NCI-H748 treated with DMSO at 0.1 percent for 48 hours (cell line): ENCODE measurements around the gene PRKCZ.
"Not testable (repeated sequence)": the region's sequence is repeated elsewhere in the genome, so short reads cannot be mapped to it uniquely, and the experiment has no call there.

Experiments used
- DNase-seq: peaks from one replicate; lab custom pipeline; 2025; lab: John Stamatoyannopoulos, UW

PRKCZ gene

DNA sequence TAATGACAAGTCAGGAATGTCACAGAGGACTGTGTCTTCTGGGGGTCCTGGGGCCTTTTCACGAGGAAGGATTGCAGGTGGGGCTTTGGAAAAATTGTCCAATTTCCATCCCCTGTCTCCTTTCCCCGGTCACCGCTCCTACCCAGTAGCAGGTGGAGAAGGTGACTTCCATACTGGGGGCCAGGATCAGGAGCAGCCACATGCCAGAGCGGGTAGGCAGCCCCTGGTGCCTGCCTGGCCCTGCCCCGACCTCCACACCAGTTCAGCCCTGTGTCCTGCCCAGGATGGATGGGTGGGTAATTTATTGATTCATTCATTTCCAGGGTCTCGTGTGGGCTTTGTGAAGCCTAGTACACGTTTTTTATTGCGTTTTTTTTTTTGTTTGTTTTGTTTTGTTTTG lies 51.7 kb downstream of the PRKCZ start:
- DNase-seq = no peak

DNA sequence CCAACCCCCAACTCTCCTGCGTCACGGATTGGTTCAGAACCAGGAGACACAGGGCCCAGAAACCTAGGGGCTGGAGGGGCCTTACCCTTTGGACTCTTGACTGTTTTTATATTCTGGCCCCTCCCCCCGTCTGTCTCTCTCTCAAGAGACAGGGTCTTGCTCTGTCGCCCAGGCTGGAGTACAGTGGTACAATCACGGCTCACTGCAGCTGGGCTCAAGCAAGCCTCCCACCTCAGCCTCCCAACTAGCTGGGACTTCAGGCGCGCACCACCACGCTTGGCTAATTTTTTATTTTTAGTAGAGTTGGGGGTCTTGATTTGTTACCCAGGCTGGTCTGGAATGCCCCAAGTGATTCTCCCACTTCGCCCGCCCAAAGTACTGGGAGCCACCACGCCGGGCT lies 52.5 kb downstream of the PRKCZ start:
- no peak for DNase-seq

DNA sequence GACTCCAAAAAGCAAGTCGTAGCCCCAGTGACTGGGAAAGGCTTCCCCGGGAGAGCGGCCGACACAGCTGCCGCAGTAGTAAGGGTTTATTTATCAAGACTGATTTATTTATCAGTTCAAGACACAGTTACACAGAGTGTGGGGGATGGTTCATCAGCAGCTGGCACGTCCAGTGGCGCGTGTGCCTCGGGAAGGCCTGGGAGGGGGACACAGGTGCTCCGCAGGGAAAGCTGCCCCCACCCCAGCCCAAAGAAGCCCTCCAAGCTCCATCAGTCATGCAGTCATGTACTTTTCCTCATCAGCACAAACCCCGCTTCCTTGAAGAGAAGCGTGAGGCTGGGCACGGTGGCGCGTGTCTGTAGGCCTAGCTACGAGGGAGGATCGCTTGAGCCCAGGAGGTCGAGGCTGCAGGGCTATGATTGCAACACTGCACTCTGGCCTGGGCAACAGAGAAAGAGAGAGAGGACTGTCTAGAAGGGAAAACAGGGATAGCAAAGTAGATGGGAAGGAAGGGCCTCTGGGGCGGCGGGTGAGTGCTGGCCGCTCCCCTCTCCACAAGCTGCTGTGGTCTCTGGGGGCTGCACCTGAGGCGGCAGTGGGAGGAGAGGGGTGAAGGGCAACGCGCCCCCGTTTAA lies 53.2 kb downstream of the PRKCZ start:
- DNase-seq = no peak

DNA sequence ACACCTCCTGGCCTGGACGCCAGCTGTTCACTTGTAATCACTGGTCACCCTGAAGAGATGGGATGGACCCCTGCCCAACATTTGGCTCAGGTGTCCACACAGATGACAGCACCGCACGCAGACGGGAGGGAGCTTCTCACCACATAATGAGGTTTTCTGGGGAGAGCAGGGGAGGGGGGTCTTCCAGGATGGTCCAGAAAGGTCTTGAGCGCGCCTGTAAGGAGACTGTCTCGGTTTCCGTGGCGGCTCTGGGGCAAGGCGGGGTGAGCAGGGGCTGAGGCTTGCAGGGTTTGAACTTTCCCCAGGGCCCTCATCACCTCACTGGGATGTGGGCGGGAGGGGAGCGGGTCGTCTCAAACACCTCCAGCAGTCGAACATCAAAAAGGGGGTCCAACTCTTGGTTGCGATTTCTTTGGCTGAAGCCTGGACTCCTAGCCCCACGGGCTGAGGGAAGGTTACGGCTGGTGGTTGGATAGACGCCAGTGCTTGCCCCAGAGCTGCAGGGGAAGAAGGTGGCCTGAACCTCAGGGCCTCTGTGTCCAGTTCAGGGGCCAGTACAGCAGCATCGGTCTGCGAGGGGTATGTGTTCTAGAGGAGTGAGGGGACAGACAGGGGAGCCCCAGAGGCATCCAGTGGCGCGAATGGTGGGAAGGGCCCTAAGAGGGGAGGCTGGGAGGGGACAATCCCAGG lies 53.8 kb downstream of the PRKCZ start:
- DNase-seq = no peak

DNA sequence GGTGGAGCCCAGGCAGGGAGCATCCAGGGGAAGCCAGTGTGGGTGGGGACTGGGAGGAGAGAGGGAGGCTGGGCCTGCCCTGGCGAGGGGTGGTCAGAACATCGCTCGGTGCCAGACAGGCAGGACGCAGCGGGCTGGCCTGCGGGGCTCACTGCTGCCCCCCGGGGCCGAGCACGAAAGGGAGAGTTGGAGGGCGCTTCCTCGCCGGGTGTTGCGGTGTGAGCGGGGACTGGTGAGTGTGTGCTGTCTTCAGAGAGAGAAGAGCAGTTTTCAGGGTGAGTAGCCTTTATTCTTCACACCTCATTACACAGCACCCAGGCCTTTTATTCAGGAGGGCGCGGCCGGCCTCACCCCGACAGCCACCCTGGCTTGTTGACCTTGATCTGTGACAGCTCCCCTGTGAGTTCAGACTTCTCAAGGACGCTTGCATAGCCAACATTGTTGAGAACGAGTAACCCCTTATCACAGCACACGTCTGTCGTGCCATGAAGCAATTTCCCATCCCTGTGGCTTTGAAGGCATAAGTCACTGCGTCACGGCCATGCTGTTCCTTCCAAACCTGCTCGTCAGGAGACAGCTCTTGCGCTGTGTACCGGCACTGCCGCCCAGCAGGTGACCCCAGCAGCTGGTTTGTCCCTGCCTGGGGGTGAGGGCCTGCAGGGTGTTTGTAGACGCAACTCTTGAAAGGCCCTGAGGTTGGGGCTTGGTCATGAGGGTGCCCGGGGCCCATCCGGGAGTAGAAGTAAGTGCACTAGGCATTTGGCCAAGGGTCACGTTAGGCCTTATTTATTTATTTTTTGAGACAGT lies 54.6 kb downstream of the PRKCZ start:
- no peak for DNase-seq

DNA sequence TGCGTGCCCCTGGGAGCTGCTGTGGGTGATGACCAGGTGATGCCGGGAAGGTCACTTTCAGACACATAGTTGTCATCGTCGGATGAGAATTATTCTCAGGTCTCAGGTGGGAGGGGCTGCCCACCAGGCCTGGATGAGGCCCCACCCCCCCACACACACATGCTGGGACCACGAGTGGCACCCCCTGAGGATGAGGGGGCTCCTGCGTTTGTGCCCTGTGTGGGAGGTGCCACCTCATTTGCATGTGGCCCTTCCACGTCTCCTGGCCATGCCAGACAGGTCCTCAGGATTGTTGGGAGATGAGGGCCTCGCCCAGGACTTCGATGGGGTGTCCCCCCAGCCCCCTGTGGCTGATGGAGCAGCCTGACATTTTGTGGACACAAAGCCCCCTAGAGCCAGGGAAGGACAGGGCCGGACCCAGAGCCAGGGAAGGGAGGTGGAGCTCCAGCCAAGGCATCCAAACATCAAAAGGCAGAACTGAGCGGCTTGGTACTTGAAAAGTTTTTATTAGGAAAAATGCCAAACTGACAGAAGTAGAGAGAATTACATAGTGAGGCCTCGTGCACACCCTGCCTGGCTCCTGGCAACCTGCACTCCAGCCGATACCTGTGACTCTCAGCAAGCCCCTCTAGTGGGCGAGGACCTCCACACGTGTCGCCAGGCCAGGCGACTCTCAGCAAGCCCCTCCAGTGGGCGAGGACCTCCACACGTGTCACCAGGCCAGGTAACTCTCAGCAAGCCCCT lies 55.7 kb downstream of the PRKCZ start:
- no peak for DNase-seq

DNA sequence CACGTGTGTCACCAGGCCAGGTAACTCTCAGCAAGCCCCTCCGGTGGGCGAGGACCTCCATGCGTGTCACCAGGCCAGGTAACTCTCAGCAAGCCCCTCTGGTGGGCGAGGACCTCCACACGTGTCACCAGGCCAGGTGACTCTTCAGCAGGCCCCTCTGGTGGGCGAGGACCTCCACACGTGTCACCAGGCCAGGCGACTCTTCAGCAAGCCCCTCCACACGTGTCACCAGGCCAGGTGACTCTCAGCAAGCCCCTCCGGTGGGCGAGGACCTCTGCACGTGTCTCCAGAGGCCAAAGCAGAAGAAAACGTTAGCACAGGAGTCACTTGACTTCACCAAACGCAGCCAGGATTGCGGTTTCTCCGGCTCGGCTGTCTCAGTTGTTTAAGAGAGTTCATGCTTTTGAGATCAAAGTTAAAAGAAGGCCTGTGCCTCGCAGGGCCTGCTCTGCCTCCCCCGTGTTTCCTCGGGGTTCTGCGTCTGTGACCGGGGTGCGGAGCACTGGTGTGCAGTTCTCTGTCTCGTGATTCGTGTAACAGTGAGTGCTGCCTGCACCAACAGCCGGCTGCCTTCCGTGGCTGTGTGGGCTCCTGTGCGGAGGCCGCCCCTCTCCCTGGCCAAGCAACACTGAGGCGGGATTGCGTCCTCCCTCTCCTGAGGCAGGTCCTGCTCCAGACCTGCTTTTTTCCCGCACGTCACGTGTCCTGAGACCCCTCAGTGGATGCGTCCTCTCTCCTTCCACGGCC lies 56.6 kb downstream of the PRKCZ start:
- DNase-seq = no peak

DNA sequence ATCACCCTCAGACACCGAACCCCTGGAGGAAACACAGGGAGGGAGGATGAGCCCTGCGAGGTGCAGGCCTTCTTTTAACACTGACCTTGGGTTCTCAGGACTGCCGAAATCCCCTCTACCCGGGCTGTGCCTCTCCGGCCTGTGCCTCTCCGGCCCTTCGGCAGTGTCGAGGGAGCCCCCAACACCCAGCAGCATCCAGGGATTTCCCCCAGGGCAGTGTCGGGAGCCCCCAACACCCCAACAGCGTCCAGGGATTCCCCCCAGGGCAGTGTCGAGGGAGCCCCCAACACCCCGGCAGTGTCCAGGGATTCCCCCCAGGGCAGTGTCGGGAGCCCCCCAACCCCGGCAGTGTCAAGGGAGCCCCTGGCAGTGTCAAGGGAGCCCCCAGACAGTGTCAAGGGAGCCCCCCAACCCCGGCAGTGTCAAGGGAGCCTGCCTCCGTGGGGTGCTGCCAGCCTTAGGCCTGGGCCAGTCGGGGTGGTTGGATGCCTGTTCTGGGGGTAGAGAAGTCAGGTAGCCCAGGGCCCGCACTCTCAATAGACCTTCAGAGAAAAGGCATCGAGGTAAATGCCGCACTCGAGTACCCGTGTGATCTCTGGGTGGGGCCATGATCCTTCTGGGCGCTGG lies 57.5 kb downstream of the PRKCZ start:
- no peak for DNase-seq

DNA sequence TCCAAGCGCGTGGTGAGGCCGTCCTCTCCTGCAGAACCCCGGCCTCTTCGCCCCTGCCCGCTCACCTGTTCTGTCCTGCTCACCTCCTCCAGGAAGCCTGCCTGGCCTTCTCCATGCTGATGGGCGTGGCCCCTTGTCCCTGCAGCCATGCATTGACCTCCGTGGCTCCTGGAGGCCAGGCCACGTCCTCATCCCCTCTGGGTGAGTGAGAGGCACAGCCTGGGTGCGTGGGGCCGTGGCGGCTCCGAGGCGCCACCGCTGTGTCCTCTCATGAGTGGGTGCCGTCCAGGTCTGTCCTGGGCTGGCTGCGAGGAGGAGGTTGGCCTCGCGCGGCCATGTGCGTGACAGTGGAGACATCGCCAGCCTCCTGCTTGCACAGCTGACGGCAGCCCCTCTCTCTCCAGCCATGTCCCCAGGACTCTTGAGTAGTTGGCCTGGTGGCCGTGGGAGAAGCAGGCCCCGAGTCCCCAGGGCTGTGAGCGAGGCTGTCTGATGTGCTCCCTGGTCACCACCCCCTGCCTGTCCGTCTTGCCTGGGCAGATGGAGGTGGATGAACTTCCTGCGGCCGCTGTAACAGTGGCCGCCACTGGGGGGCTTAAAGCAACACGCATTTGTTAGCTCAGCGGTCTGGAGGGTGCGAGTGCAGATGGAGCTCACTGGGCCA lies 58.1 kb downstream of the PRKCZ start:
- DNase-seq = no peak

DNA sequence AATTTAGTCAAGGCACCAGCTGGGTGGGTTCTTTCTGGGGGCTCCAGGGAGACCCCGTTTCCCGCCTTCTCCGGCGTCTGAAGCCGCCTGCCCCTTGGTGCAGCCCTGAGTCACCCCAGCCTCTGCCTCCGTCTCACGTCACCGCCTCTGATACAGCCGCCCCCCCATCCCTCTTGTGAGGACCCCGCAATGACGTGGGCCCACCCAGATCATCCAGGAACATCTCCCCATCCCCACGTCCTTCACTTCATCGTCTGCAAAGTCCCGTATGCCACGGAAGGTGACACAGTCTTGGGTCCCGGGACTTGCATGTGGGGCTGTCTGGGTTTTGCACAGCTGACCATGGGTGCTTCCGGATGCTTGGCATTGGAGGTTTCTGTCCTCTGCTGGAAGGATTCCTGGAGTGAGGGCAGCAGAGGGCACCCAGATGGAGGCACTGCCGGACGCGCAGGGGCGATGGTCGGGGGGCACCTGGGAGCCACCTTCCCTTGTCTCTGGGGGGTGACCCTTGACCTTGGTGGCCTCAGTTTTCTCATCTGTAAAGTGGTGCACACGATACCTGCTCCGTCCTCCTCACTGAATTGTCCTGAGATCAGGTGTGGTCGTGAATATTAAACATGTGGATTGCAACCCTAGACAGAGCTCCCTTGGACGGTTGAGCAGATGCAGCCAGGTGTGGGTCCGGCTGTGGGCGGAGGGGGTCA lies 58.8 kb downstream of the PRKCZ start:
- DNase-seq = no peak

DNA sequence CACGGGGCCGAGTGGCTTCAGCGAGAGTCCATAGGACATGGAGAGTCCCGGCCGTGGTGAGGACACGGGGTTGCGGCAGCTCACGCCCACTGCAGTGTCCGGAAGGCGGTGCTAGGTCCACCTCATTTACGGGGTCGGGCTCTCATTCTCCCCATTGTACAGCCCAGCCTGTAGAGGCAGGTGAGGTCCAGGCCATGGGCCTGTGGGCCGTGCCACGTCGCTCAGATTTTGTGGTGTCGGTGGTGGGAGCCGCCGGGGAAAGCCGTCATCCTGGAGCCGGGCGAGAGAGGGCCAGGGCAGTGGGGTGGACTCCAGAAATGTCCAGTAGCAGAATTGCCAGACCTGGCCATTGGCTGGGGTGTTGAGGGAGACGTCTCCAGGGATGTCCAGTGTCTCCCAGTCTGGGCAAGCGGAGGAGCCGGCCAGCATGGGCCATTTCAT lies 59.4 kb downstream of the PRKCZ start:
- DNase-seq = no peak

DNA sequence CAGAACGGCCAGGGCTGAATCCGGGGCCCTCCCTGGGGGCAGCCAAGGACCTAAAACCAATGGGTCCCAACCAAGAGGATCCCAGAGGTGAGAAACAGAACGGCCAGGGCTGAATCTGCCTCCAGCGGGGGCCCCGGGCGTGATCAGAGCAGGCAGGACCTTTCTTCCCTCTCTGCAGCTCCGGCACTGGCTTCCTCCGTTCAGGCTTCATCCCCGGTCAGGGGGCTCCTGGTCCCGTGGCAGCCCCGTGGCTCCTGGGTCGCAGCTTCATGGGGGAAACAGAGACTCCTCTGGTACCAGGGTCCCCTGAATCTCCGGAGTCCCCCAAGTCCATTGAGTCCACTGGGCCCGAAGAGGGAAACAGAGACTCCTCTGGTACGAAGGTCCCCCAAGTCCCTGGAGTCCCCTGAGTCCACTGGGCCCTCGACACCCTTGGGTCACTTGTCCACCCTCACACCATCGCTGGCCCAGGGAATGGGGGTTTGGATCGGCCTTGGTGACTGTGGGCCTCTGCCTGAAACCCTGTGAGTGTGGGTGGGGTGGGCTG lies 60.1 kb downstream of the PRKCZ start:
- no peak for DNase-seq

DNA sequence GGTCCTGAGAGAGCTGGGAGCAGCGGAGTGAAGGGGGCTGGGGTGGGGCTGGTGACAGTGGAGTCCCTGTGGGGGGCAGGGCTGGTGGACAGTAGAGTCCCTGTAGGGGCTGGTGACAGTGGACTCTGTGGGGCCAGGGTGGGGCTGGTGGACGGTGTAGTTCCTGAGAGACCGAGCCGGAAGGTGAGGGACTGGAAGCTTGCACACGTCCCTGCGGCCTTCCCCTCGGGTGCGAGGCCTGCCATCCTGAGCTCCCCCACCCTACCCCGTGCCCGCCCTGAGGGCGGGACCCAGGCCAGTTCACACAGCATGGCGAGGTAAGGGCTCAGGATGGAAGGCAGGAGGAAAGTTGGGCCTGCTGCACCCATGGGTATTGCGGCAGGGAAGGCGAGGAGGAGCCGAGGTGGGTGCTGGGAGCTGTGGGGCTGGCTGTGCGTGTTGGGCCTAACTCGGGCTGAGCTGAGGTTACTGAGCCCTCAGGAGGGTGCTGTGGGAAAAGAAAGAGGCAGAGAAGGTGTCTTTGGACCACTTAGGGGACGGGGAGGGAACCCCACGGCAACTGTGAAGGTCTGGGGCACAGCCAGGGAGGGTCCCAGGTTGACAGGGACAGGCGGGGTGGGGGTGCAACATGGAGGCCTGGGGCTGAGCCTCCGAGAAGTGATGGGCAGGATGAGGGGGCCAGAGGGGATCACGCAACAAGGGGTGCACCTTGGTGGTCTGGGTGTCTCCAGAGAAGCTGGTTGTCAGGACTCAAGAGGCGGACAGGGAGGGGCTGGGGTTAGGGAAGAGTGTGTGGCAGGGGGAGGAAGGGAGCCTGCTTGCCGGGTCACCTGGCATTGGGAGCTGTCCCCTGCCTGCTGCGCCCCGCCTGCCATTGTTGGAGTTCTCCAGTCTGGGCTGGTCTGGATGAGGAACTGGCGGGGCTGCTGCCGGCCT lies 60.8 kb downstream of the PRKCZ start:
- no peak for DNase-seq

DNA sequence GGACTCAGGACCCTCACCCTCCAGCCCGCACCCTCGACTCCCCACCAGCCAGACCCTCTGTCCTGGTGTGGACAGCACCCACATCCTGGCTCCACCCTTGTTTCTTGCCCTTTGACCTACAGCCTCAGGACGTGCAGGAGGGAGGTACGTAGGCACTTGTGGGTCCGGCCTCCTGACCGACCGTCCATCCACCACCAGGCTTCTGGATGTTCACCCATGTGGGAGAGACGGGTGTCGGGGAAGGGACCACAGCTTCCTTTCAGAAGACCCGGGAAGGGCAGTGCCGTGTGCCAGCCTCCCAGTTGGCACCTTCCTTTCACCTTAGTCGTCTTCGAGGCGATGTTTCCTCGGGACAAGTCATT lies 61.4 kb downstream of the PRKCZ start:
- DNase-seq = no peak

DNA sequence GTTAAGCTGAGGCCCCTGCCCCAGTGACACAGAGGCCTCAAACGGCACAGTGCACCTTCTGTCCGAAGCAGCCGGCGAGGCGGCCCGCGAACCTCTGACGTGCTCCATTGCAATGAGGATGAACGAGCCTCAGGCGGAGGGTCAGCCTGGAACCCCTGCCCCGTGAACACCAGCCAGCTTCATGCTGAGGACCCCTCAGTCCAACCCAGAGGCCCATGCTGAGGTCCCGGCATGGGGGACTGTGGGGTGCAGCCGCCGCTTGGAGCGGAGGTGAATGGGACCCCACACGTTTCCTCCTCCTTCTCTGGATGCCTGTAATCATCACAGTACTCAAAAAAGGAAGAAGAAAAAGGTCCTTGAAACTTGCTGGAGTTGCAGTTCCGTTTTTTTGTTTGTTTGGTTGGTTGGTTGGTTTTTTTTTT lies 62.1 kb downstream of the PRKCZ start:
- DNase-seq = no peak

DNA sequence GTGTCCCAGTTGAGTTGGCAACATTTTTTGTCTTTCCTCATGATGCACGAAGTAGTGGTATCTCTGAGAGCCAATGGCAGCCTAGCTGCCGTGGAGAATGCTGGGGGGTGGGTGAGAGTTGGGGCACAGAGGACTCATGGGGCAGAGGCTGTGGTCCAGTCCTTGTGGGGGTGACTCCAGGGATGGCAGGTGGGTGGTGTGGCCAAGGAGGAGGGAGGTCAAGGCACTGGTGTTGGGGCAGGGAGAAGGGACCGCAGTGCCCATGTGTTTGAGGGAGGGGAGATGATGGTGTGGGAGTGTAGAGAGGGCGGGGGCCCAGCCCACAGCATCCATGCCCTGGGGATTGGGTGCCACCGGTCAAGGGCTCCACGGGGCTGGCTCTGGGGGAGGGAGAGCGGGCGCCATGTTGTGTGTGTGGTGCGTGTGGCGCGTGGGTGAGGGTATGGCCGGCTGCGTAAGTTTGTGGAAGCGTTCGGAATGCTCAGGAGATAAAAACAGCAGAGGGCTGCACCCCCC lies 63.5 kb downstream of the PRKCZ start:
- no peak for DNase-seq

DNA sequence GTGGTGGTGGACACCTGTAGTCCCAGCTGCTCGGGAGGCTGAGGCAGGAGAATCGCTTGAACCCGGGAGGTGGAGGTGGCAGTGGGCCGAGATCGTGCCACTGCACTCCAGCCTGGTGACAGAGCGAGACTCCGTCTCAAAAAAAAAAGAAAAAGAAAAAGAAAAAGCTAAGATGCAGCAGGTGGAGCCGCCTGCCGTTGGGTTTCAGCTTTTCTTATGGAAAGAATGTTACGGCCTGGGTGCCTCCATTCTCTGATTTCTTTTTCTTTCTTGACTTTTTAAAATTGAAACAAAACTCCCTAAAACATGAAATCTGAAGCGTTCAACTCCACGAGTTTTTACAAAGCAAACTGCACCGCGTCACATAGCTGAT lies 64.4 kb downstream of the PRKCZ start:
- not testable (repeated sequence) for DNase-seq

DNA sequence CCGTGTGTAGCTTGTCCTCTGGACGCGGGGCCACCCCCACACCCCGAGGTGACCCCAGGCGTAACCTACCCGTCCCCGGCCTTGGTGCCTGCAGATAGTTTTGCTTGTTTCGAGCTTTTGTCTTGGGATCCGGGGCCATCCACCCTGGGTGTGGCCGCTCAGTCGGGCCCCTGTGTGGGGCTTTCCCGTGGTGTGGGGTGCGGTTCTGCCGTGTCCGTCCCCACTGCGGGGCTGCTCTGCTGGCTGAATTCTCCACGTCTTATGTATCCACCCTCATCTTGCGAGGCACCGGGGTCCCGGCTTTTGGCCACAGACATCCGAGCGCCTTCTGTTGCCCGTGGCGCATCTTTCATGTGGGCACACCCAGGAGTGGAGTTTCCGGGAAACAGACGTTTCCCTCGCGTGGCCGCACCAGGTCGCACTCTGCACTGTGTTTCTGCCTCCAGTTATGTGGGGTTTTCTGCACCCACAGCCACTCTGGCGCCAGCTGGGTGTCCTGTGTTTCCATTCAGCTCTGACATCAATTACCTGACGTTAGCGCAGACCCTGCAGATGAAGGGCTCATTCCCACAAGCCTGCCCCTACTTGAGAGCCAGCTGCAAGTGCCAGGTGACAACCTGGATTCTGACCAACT lies 64.9 kb downstream of the PRKCZ start:
- DNase-seq = no peak
